ENCODE results near the gene RNF10. TPM values are rescaled to one million over a fixed set of nuclear protein-coding genes. Genes with fewer than 3 reads are reported as not detected.

Gene RNF10
- total RNA-seq, 2 donors from 2014 or later = 182 to 196 TPM

- no peaks in the 10 kb centered on the region for H3K36me3 Mint-ChIP-seq
- no peak overlapping the region for H3K27ac Mint-ChIP-seq
- DNase-seq (ENCODE audit: low spot score in 2 of 2) (no peak), ATAC-seq (no peak)
- H3K9me3 Mint-ChIP-seq = no peaks in the 10 kb centered on the region
Measured at GRCh38 chr12:120620624-120621023, 86.5 kb downstream of the RNF10 start.

GRCh38 chr12:120625557-120626419 is 91.6 kb downstream of the RNF10 start:
- no peaks in the 10 kb centered on the region for H3K9me3 Mint-ChIP-seq
- ATAC-seq = peak in 1 of 2 donors; percentile 54
- DNase-seq (ENCODE audit: low spot score in 2 of 2) = peak in 1 of 2 donors; percentile 35
- H3K36me3 Mint-ChIP-seq = no peaks in the 10 kb centered on the region
- H3K27ac Mint-ChIP-seq = no peak overlapping the region

Other genes starting within 250 kb of the RNF10 start
- 1,000 to 10,000 TPM; 2,655 to 3,867 TPM for gene RNU4-2, start 242.5 kb upstream of the RNF10 start, total RNA-seq
- gene RNU4-1, start 241.1 kb upstream of the RNF10 start, total RNA-seq = 1,000 to 10,000 TPM; 1,753 to 2,211 TPM
- 1 to 10 TPM; 3.3 TPM for gene SIRT4, start 232.0 kb upstream of the RNF10 start, total RNA-seq
- gene PLA2G1B, start 206.6 kb upstream of the RNF10 start, total RNA-seq = not detected
- under 1 TPM in 1 of 2 donors, not detected in 1; 0.51 TPM for gene MSI1, start 165.2 kb upstream of the RNF10 start, total RNA-seq
- gene COX6A1, start 96.2 kb upstream of the RNF10 start, total RNA-seq = 100 to 1,000 TPM; 416 to 490 TPM
- gene TRIAP1, start 88.0 kb upstream of the RNF10 start, total RNA-seq = 10 to 100 TPM; 33.8 to 49.5 TPM
- 10 to 100 TPM; 27.5 to 46.3 TPM for gene GATC, start 87.9 kb upstream of the RNF10 start, total RNA-seq
- 100 to 1,000 TPM; 148 to 207 TPM for gene SRSF9, start 64.6 kb upstream of the RNF10 start, total RNA-seq
- gene DYNLL1, start 38.2 kb upstream of the RNF10 start, total RNA-seq = 100 to 1,000 TPM in 1 of 2 donors, 10 to 100 TPM in 1; 49.5 to 157 TPM
- 10 to 100 TPM in 1 of 2 donors, 1 to 10 TPM in 1; 9.7 to 37.8 TPM for gene COQ5, start 5.2 kb upstream of the RNF10 start, total RNA-seq
- 10 to 100 TPM; 34.7 to 51.5 TPM for gene POP5, start 47.0 kb downstream of the RNF10 start, total RNA-seq
- 1 to 10 TPM in 1 of 2 donors, not detected in 1; 3.0 TPM for gene CABP1, start 106.3 kb downstream of the RNF10 start, total RNA-seq
- 10 to 100 TPM; 51.0 to 89.9 TPM for gene MLEC, start 152.8 kb downstream of the RNF10 start, total RNA-seq
- 10 to 100 TPM; 24.3 to 26.7 TPM for gene UNC119B, start 176.1 kb downstream of the RNF10 start, total RNA-seq
- gene ACADS, start 191.5 kb downstream of the RNF10 start, total RNA-seq = 10 to 100 TPM; 15.9 to 24.5 TPM